Kidney glomerular epithelial cell (primary cell): Measurements from ENCODE around the gene ZNF865.

Experiments
- DNase-seq: peaks from one replicate; lab custom pipeline; 2025; lab: John Stamatoyannopoulos, UW

ZNF865 gene

GRCh38 chr19:55605207-55605636 is 225 bp upstream of the ZNF865 start:
- DNase-seq = peak; percentile 94

DNA sequence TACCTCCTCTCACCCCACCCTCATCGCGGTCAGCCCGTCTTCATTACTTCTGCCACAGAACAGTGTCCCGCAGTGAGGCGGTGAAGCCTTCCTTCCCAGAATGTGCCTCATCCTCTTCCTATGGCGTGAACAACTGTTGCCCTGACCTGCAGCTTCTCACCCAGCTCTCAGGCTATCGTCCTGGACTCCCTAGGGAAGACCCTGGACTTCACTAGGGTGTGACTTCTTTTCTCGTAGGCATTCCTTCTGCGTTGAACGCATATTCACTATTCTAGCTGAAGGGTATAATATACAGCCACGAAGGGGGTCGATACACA is 982 bp downstream of the ZNF865 start:
- DNase-seq = no peak

DNA sequence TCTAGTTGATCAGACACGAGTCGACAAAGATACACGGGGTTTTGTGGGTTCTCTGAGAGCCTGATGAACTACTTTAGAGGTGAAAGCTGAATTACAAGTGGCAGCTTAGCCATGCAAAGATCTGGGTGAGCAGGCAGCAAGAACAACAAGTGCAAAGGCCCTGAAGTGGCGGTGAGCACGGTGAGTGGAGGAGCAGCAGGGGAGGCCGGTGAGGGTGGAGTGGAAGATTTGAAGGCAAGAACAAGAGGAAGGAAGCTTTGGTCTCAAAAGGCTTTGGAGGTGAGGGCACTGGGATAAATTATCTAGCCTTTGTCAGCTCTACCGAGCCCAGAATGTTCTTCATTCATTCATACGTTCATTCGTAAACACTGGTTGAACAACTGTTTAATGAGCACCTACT is 1.4 kb downstream of the ZNF865 start:
- no peak for DNase-seq

DNA sequence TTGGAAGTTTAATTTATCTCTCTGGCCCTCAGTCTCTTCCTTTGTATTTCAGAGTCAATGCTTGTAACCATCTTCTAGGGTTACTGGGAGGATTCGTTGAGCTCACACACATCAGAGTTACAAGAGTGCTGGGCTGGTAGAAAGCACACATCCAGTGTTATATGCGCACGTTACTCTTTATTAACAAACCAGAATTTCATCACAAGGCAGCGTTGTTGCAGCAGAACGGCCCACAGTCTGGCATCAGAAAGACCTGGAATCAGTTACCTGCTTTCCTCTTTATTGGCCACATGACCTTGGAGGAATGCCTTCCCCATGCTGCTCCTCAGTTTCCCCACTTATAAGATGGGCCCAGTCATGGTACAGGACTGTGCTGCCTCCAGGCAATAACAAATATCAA is 3.9 kb downstream of the ZNF865 start:
- DNase-seq = no peak

GRCh38 chr19:55611300-55611982 is 6.0 kb downstream of the ZNF865 start:
- no peak for DNase-seq

DNA sequence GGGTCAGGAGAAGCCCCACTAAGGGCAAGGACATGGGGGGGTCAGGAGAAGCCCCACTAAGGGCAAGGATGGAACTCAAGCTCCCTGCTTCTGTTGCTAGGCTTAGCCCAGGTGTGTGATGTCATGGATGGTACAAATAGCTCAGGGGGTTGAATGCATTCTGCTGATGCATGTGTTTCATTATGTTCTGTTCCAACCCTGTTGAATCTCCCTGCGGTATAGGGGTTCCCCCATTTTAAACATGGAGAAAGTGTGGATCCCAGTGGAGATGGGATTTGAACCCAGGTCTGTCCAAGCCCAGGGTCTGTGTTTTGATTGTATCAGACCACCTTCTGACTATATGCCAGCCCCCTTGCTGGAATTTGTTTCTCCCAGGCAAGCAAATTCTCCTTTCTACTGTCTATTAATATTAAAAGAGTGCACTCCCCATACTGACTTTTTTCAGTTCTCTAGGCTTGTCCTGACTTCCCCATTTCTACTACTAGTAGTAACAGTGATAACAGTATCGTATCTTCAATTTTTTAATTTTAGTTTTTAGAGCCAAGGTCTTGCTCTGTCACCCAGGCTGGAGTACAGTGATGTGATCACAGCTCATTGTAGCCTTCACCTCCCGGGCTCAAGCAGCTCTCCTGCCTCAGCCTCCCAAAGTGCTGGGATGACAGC is 6.7 kb downstream of the ZNF865 start:
- DNase-seq = no peak

DNA sequence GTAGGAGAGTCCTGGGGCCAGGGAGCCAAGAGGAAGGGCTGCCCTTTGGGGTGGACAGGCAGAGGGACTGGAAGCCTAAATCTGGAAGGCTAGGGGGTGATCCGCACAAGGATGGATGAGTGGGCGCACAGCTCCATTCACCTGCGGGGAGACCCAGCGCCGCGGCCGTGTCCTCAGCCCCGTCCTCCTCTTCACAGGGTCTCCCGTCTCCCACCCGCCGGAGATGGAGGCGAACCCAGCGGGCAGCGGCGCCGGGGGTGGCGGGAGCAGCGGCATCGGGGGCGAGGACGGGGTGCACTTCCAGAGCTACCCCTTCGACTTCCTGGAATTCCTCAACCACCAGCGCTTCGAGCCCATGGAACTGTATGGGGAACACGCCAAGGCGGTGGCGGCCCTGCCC is 7.9 kb downstream of the ZNF865 start:
- no peak for DNase-seq

GRCh38 chr19:55613930-55614710 is 8.7 kb downstream of the ZNF865 start:
- no peak for DNase-seq

- DNase-seq = no peak
Measured at GRCh38 chr19:55614711-55615542, 9.5 kb downstream of the ZNF865 start.

DNA sequence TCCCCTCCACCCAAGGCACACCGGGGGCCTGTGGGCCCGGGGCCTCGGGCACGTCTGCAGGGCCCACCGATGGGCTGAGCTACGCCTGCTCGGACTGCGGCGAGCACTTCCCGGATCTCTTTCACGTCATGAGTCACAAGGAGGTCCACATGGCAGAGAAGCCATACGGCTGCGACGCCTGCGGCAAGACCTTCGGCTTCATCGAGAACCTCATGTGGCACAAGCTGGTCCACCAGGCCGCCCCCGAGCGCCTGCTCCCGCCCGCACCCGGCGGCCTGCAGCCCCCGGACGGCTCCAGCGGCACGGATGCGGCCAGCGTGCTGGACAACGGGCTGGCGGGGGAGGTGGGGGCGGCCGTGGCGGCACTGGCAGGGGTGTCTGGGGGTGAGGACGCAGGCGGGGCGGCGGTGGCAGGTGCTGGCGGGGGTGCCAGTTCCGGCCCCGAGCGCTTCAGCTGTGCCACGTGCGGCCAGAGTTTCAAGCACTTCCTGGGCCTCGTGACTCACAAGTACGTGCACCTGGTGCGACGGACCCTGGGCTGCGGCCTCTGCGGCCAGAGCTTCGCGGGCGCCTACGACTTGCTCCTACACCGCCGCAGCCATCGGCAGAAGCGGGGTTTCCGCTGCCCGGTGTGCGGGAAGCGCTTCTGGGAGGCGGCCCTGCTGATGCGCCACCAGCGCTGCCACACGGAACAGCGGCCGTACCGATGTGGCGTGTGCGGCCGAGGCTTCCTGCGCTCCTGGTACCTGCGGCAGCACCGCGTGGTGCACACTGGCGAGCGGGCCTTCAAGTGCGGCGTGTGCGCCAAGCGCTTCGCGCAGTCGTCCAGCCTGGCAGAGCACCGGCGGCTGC is 10.3 kb downstream of the ZNF865 start:
- DNase-seq = no peak

GRCh38 chr19:55616395-55616875 is 11.0 kb downstream of the ZNF865 start:
- no peak for DNase-seq

DNA sequence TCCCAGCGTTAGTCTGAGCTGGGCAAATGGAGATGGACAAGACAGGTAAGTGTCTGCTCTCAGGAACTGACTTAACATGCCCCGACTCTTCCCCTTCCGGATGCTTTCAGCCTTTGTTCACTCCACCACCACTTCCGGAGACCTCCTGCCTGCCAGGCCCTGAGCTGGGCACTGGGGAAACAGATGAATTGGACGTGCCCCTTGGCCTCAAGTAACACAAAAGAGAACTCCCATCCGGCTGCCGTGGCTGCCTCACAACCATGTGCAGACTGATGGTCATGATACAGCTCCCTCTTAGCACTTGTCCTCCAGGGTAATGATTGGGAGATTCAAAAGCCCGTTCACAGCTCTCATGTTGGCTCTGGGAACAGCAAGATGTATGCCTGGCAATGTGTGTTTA is 12.0 kb downstream of the ZNF865 start:
- no peak for DNase-seq

DNA sequence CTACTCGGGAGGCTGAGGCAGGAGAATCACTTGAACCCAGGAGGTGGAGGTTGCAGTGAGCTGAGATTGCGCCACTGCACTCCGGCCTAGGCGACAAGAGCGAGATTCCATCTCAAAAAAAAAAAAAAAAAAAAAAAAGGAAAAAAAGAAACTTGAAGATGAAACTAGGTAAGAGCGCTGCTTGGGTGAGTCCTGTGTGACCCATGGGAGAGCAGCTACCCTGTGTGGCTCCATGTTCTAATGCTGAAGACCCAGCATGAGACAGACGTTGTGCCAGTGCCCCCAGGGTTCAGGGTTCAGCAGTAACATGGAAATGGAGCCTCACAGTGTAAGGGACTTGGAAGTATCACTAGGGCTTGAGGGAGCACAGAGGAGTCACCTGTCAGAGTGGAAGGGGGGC is 13.0 kb downstream of the ZNF865 start:
- DNase-seq = no peak

DNA sequence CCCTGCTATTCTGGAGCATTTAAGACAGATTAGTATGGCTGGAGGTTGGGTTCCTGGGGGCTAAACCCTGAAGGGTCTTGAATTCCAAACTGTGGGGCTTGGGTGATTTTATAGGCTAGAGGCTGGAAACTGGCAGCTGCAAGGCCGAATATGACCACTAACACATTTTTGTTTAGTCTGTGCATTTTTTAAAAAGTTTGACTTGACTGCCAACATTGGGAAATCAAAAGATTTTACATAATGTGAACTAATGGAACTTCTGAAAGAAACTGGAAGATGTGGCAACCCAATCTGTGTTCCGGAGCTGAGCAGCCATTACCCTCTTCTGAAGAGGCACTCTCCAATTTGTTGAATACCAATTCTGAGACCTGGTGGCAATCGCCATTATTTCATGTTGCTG is 13.8 kb downstream of the ZNF865 start:
- no peak for DNase-seq

DNA sequence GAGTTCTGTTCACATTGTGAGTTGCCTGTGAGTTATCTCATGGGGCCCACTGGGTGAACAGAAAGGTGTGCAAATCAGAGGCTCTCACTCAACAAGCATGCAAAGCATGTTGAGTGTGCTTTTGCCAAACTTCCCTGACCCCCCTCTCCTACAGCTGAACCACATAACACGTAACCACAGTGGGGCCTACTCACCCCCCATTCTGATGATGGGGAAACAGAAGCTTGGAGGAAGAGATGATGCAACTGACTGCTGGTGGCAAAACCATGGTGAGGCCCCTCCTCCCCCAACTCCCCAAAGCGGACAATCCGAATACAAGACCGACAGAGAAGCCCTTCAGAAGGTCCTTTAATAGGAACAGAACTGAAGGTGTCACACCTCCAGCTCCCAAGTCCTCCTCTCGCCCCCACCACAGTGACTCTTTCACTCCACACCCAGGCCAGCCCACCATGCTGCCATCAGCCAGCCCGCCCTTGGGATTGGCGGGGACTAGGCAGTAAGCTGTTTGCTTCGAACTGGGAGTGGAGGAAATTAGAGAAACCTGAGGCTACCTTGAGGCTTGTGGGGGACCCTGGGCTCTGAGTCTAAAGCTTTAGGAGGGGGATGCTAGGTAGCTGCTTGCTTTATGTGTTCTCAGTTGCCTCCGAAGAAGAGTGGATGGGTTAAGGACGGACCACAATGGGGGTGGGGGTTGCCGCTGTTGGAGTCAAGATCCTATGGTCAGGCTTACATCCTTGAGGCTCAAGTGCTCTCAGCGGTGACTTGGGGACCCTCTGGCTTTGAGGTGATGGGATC is 15.2 kb downstream of the ZNF865 start:
- DNase-seq = no peak

GRCh38 chr19:55621205-55621672 is 15.8 kb downstream of the ZNF865 start:
- no peak for DNase-seq

- no peak for DNase-seq
Measured at GRCh38 chr19:55621673-55622231, 16.3 kb downstream of the ZNF865 start.

GRCh38 chr19:55622242-55622969 is 17.0 kb downstream of the ZNF865 start:
- DNase-seq = no peak

DNA sequence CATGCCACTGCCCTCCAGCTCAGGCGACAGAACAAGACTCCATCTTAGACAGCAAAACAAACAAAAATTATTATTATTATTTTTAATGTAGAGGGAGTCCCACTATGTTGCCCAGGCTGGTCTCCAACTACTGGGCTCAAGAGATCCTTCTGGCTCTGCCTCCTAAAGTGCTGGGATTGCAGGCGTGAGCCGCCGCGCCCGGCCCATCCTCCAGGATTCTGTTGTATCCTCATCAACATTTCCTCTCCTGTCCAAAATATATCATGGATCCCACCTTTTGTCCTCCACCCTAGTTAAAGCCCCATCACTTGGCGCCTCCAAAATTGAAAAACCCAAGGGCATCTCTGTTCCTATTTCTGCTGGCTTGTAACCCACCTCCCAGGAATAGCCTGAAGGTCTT is 17.7 kb downstream of the ZNF865 start:
- no peak for DNase-seq
